CD4-positive, alpha-beta T cell treated with Interleukin-10 for 1 hour (primary cell): ENCODE data around the gene ESPN.
"Not testable (repeated sequence)": the region's sequence is repeated elsewhere in the genome, so short reads cannot be mapped to it uniquely, and the experiment has no call there.

Experiments
- DNase-seq: peaks from one replicate; pipeline ENCODE4 v3.0.0-alpha.2; 2020

Gene ESPN

GRCh38 chr1:6485168-6486101 lies 60.9 kb downstream of the ESPN start:
- no peak for DNase-seq

GRCh38 chr1:6486433-6487011 lies 61.9 kb downstream of the ESPN start:
- DNase-seq = peak; percentile 86

GRCh38 chr1:6487804-6488484 lies 63.4 kb downstream of the ESPN start:
- no peak for DNase-seq

GRCh38 chr1:6488602-6489382 lies 64.2 kb downstream of the ESPN start:
- no peak for DNase-seq

GRCh38 chr1:6489383-6489765 lies 64.8 kb downstream of the ESPN start:
- no peak for DNase-seq

GRCh38 chr1:6489799-6490180 lies 65.2 kb downstream of the ESPN start:
- peak; percentile 81 for DNase-seq

GRCh38 chr1:6490181-6491080 lies 65.9 kb downstream of the ESPN start:
- peak; percentile 55 for DNase-seq

GRCh38 chr1:6491081-6491449 lies 66.5 kb downstream of the ESPN start:
- no peak for DNase-seq

- DNase-seq = no peak
Measured at GRCh38 chr1:6491480-6491962, 66.9 kb downstream of the ESPN start, which contains the start of gene PLEKHG5. TSS of gene PLEKHG5 (minus strand) at chr1:6491667. CDS start at chr1:6477571, 14,096 bp downstream.

- DNase-seq = no peak
Measured at GRCh38 chr1:6491966-6492365, 67.4 kb downstream of the ESPN start.

GRCh38 chr1:6493834-6494223 lies 69.3 kb downstream of the ESPN start:
- not testable (repeated sequence) for DNase-seq

- DNase-seq = no peak
Measured at GRCh38 chr1:6494627-6495026, 70.1 kb downstream of the ESPN start.

GRCh38 chr1:6495041-6495441 lies 70.5 kb downstream of the ESPN start:
- DNase-seq = no peak

GRCh38 chr1:6495540-6496364 lies 71.2 kb downstream of the ESPN start:
- no peak for DNase-seq

GRCh38 chr1:6496365-6496721 lies 71.8 kb downstream of the ESPN start:
- DNase-seq = no peak

- no peak for DNase-seq
Measured at GRCh38 chr1:6496890-6497214, 72.3 kb downstream of the ESPN start.

GRCh38 chr1:6497215-6497866 lies 72.8 kb downstream of the ESPN start:
- DNase-seq = peak; percentile 60

- DNase-seq = no peak
Measured at GRCh38 chr1:6497867-6498575, 73.4 kb downstream of the ESPN start.

- no peak for DNase-seq
Measured at GRCh38 chr1:6498576-6499111, 74.1 kb downstream of the ESPN start.

- no peak for DNase-seq
Measured at GRCh38 chr1:6499296-6499695, 74.7 kb downstream of the ESPN start.
